K562 (cell line): ENCODE measurements around the gene SMYD2.

Experiments used
- CBX2 ChIP-seq: fragments of 200-600 bp; sonication (generic); IDR thresholded peaks from one replicate; pipeline ENCODE4 v1.6.1; 2012; ENCODE audit warnings: mild to moderate bottlenecking, low read length, inconsistent platforms; ENCODE audit not compliant: insufficient read depth, poor library complexity, severe bottlenecking
- MEF2A ChIP-seq: IDR thresholded peaks from 2 replicates; pipeline ENCODE4 v1.6.1; 2011; ENCODE audit warnings: low read depth, mild to moderate bottlenecking, low read length, moderate library complexity; ENCODE audit not compliant: control insufficient read depth
- PHF8 ChIP-seq: fragments of 200-600 bp; sonication (generic); IDR thresholded peaks from 2 replicates; pipeline ENCODE4 v1.6.1; 2012; ENCODE audit warnings: mixed run types, mild to moderate bottlenecking, inconsistent platforms, low read length, moderate library complexity, borderline replicate concordance
- POU5F1 ChIP-seq: fragments of 150-350 bp; IDR thresholded peaks from 2 replicates; pipeline ENCODE4 v1.6.1; 2014; ENCODE audit warnings: borderline replicate concordance, low read length, low read depth, mild to moderate bottlenecking; ENCODE audit not compliant: partially characterized antibody
- RBBP5 ChIP-seq: fragments of 200-600 bp; sonication (generic); IDR thresholded peaks from 2 replicates; pipeline ENCODE4 v1.6.1; 2012; ENCODE audit warnings: borderline replicate concordance, mild to moderate bottlenecking, low read length, control low read depth, inconsistent platforms; ENCODE audit not compliant: insufficient read depth, poor library complexity, severe bottlenecking
- TARDBP ChIP-seq: fragments of 450-650 bp; IDR thresholded peaks from 2 replicates; pipeline ENCODE4 v1.6.1; 2016
- TEAD2 ChIP-seq: fragments of 450-650 bp; IDR thresholded peaks from 2 replicates; pipeline ENCODE4 v1.6.1; 2016; ENCODE audit warnings: missing genetic modification characterization, control low read depth, missing compliant biosample characterization
- ZKSCAN1 ChIP-seq: fragments of 150-350 bp; IDR thresholded peaks from 2 replicates; pipeline ENCODE4 v1.6.1; 2016; ENCODE audit warnings: low read depth, low read length
- TF ChIP-seq, protein P1 (sequence below): sonication (generic); formaldehyde crosslinking; IDR thresholded peaks from 2 replicates; pipeline ENCODE4 v1.8.0; 2022; ENCODE audit warnings: mild to moderate bottlenecking, missing genetic modification reagents
- TF ChIP-seq, protein P2 (sequence below): fragments of 150-350 bp; conservative IDR thresholded peaks from 2 replicates; pipeline ENCODE4 v1.6.1; 2014; ENCODE audit warnings: low read length
- TF ChIP-seq, protein P3 (sequence below), 3 experiments: IDR thresholded peaks in 2 of 3; conservative IDR thresholded peaks in 1 of 3; 2 replicates each; pipeline ENCODE4 v1.5.1; 2011 to 2012; ENCODE audit warnings: low read length in 3 of 3, mild to moderate bottlenecking in 3 of 3, control low read depth in 2 of 3, improper control_type of control experiment in 1 of 3, inconsistent platforms in 1 of 3, low read depth in 1 of 3, mixed read lengths in 1 of 3, moderate library complexity in 1 of 3; ENCODE audit not compliant: insufficient read depth in 2 of 3
- TF ChIP-seq, protein P4 (sequence below): IDR thresholded peaks from 2 replicates; pipeline ENCODE4 v1.6.1; 2016; ENCODE audit warnings: missing genetic modification characterization, missing compliant biosample characterization

DNA sequence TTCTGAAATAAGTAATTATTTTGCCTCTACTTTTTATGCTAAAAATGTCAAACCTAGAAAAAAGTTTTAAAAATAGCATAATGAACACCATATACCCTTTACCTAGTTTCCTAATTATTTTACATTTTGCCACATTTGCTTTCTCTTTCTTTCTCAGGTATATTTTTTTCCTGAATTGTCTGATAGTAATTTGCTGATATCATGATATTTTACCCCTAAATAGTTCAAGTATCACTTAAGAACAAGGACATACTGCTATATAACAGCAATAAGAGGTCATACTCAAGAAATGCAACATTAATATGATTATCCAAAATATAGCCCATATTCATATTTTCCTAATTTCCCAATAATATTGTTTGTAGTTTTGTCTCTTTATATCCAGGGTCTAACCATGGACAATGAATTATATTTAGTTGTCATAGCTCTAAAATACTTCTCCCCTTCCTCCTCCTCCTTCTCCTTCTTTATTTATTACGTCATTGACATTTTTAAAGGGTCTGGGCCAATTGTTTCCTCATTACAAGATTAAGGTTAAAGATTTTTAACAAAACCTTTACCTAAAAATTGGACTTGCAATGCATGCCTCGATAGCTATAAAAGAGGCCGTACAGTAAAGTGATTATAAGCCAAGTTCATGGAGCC lies 20.3 kb upstream of the SMYD2 start:
- TF ChIP-seq RBBP5 (no peak), MEF2A (no peak), POU5F1 (no peak), ZKSCAN1 (no peak), TEAD2 (tag) (no peak), CBX2 (no peak), PHF8 (no peak), TARDBP (no peak)
- TF ChIP-seq, protein P1, sequence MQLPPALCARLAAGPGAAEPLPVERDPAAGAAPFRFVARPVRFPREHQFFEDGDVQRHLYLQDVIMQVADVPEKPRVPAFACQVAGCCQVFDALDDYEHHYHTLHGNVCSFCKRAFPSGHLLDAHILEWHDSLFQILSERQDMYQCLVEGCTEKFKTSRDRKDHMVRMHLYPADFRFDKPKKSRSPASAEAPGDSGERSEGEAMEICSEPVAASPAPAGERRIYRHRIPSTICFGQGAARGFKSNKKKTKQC (CRISPR knock-in tag): no peak
- TF ChIP-seq, protein P2, sequence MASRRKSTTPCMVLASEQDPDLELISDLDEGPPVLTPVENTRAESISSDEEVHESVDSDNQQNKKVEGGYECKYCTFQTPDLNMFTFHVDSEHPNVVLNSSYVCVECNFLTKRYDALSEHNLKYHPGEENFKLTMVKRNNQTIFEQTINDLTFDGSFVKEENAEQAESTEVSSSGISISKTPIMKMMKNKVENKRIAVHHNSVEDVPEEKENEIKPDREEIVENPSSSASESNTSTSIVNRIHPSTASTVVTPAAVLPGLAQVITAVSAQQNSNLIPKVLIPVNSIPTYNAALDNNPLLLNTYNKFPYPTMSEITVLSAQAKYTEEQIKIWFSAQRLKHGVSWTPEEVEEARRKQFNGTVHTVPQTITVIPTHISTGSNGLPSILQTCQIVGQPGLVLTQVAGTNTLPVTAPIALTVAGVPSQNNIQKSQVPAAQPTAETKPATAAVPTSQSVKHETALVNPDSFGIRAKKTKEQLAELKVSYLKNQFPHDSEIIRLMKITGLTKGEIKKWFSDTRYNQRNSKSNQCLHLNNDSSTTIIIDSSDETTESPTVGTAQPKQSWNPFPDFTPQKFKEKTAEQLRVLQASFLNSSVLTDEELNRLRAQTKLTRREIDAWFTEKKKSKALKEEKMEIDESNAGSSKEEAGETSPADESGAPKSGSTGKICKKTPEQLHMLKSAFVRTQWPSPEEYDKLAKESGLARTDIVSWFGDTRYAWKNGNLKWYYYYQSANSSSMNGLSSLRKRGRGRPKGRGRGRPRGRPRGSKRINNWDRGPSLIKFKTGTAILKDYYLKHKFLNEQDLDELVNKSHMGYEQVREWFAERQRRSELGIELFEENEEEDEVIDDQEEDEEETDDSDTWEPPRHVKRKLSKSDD: no peak
- TF ChIP-seq, protein P3, sequence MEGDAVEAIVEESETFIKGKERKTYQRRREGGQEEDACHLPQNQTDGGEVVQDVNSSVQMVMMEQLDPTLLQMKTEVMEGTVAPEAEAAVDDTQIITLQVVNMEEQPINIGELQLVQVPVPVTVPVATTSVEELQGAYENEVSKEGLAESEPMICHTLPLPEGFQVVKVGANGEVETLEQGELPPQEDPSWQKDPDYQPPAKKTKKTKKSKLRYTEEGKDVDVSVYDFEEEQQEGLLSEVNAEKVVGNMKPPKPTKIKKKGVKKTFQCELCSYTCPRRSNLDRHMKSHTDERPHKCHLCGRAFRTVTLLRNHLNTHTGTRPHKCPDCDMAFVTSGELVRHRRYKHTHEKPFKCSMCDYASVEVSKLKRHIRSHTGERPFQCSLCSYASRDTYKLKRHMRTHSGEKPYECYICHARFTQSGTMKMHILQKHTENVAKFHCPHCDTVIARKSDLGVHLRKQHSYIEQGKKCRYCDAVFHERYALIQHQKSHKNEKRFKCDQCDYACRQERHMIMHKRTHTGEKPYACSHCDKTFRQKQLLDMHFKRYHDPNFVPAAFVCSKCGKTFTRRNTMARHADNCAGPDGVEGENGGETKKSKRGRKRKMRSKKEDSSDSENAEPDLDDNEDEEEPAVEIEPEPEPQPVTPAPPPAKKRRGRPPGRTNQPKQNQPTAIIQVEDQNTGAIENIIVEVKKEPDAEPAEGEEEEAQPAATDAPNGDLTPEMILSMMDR (IDR thresholded peaks at IDR 0.05 in 2 of 3, conservative IDR thresholded peaks at IDR 0.05 in 1 of 3; ENCODE audit: insufficient read depth in 2 of 3, low read depth in 1 of 3, low read length in 3 of 3): no peak
- TF ChIP-seq, protein P4, sequence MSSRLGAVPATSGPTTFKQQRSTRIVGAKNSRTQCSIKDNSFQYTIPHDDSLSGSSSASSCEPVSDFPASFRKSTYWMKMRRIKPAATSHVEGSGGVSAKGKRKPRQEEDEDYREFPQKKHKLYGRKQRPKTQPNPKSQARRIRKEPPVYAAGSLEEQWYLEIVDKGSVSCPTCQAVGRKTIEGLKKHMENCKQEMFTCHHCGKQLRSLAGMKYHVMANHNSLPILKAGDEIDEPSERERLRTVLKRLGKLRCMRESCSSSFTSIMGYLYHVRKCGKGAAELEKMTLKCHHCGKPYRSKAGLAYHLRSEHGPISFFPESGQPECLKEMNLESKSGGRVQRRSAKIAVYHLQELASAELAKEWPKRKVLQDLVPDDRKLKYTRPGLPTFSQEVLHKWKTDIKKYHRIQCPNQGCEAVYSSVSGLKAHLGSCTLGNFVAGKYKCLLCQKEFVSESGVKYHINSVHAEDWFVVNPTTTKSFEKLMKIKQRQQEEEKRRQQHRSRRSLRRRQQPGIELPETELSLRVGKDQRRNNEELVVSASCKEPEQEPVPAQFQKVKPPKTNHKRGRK: no peak
